ENCODE data around the gene TTLL9. TPM values are rescaled to one million over a fixed set of nuclear protein-coding genes. Genes with fewer than 3 reads are reported as not detected.

The TTLL9 gene
- total and polyA plus RNA-seq, 2 donors (not counting 1 experiment from before 2014, with no cell fraction given): 0.74 to 0.76 TPM

DNA sequence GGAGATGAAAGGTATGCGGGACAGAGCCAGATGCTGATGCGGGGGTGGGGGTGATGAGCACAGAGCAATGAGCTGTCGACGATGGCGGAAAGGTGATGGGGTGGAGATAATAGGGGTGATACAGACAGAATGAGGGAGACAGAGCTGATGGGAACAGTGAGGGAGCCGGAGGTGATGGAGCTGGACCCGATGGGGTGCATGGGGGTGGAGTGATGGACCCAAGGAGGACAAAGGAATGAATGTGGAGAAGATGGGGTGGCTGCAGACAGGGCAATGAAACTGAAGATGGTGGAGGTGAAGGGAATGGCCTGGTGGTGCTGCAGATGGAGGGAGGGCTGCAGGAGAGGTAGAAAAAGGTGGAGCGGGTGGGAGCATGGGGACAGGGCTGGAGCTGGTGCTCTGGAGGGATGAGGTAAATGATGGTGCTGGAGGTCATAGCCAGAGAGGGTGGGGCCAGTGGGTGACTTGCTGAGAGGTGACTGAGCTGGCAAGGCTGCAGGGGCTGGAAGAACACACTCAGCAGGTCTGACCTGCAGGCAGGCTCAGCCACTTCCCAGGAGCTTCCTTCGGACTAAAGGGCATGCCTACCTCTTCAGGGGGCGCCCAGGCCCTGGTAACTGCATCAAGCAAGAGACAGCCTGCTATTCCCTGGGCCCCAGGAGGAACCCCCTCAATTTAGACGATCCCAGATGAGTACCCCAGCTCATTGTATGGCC, 19.0 kb upstream of the TTLL9 start:
- Histone ChIP-seq H4K20me1 (ENCODE audit: control insufficient read depth, insufficient read depth, low read length, poor library complexity, severe bottlenecking) (no peaks in the 10 kb centered on the region), H3K9ac (ENCODE audit: low read length) (no peak overlapping the region), H3K9me3 (ENCODE audit: control extremely low read depth in 1 of 3, control insufficient read depth in 2 of 3, insufficient read depth in 1 of 3, low read length in 2 of 3) (no peaks in the 10 kb centered on the region), H3K36me3 (replicated peaks in 1 of 2; ENCODE audit: control extremely low read depth in 1 of 2, control insufficient read depth in 1 of 2, extremely low read depth in 1 of 2, insufficient read depth in 2 of 2, low read length in 1 of 2) (no peaks in the 10 kb centered on the region), H3K4me2 (replicated peaks; ENCODE audit: low read depth, low read length, poor library complexity, severe bottlenecking) (no peak overlapping the region), H3K79me2 (ENCODE audit: control insufficient read depth, insufficient read depth, low read length) (no peaks in the 10 kb centered on the region), H3K4me3 (ENCODE audit: control extremely low read depth in 1 of 5, extremely low read depth in 1 of 5, insufficient read depth in 1 of 5, low read depth in 2 of 5, low read length in 4 of 5) (no peak overlapping the region), H3K4me1 (ENCODE audit: control insufficient read depth in 2 of 2, insufficient read depth in 2 of 2, low read length in 2 of 2) (no peaks in the 10 kb centered on the region), H3K27me3 (replicated peaks in 1 of 4; ENCODE audit: control extremely low read depth in 1 of 4, control insufficient read depth in 3 of 4, insufficient read depth in 4 of 4, low read length in 3 of 4) (peaks cover 0 to 24% (median 2%) of the 10 kb centered on the region in 4 experiments), H2AFZ (ENCODE audit: insufficient read depth, low read depth, low read length, poor library complexity, severe bottlenecking) (no peak overlapping the region), H3K27ac (ENCODE audit: low read length in 2 of 2) (no peak overlapping the region)
- Mint-ChIP-seq H3K27ac (no peak overlapping the region), H3K4me1 (no peaks in the 10 kb centered on the region), H3K9me3 (ENCODE audit: insufficient read depth) (no peaks in the 10 kb centered on the region), H3K4me3 (no peak overlapping the region), H3K27me3 (peaks cover 23% of the 10 kb centered on the region)
- intact Hi-C loops (cut with micrococcal nuclease): loop anchor here (5.0 kb wide), 1 partner anchor 166 kb away; no protein-coding TSS in a partner anchor
- DNase-seq (no peak), ATAC-seq (ENCODE audit: low read depth) (no peak)
- CTCF ChIA-PET: interaction anchor here (0.6 to 8.7 kb wide), 15 partner anchors 14 to 240 kb away, joined by 3 to 187 read pairs (median 9); partner anchors contain the start of gene PDRG1
- POLR2A ChIA-PET: interaction anchor here (0.7 kb wide), 1 partner anchor 100 kb away, joined by 3 read pairs; the partner anchor contains the start of gene PDRG1
- 92% methylated on average over 10 of the region's 11 CpGs for WGBS (ENCODE audit: insufficient coverage)
- TF ChIP-seq, protein P1, sequence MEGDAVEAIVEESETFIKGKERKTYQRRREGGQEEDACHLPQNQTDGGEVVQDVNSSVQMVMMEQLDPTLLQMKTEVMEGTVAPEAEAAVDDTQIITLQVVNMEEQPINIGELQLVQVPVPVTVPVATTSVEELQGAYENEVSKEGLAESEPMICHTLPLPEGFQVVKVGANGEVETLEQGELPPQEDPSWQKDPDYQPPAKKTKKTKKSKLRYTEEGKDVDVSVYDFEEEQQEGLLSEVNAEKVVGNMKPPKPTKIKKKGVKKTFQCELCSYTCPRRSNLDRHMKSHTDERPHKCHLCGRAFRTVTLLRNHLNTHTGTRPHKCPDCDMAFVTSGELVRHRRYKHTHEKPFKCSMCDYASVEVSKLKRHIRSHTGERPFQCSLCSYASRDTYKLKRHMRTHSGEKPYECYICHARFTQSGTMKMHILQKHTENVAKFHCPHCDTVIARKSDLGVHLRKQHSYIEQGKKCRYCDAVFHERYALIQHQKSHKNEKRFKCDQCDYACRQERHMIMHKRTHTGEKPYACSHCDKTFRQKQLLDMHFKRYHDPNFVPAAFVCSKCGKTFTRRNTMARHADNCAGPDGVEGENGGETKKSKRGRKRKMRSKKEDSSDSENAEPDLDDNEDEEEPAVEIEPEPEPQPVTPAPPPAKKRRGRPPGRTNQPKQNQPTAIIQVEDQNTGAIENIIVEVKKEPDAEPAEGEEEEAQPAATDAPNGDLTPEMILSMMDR (IDR thresholded peaks at IDR 0.05): no peak
- TF ChIP-seq EZH2 (IDR thresholded peaks at IDR 0.05; ENCODE audit: borderline replicate concordance, insufficient read depth, low read depth, low read length, poor library complexity, severe bottlenecking): no peak

DNA sequence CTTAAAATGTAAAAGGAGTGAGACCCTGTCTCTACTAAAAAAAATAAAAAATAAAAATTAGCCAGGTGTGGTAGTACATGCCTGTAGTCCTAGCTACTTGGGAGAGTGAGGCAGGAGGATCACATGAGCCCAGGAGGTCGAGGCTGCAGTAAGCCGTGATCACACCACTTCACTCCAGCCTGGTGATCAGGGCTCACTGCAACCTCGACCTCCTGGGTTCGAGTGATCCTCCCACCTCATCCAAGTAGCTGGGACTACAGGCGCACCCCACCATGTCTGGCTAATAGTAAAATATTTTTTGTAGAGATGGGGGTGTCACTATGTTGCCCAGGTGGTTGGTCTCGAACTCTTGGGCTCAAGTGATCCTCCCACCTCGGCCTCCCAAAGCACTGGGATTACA, 17.0 kb upstream of the TTLL9 start:
- H2AFZ ChIP-seq (ENCODE audit: insufficient read depth, low read depth, low read length, poor library complexity, severe bottlenecking): no peak overlapping the region
- ATAC-seq (ENCODE audit: low read depth) (no peak), DNase-seq (no peak)
- intact Hi-C loops (cut with micrococcal nuclease): loop anchor here (2.0 to 5.0 kb wide), 2 partner anchors 25 to 164 kb away; no protein-coding TSS in a partner anchor
- no peaks in the 10 kb centered on the region for H3K79me2 ChIP-seq (ENCODE audit: control insufficient read depth, insufficient read depth, low read length)
- peaks cover 0 to 24% (median 2%) of the 10 kb centered on the region in 4 experiments for H3K27me3 ChIP-seq (replicated peaks in 1 of 4; ENCODE audit: control extremely low read depth in 1 of 4, control insufficient read depth in 3 of 4, insufficient read depth in 4 of 4, low read length in 3 of 4)
- no peak overlapping the region for H3K27ac ChIP-seq (ENCODE audit: low read length in 2 of 2)
- H3K4me2 ChIP-seq (replicated peaks; ENCODE audit: low read depth, low read length, poor library complexity, severe bottlenecking): no peak overlapping the region
- no peak overlapping the region for H3K4me3 ChIP-seq (ENCODE audit: control extremely low read depth in 1 of 5, extremely low read depth in 1 of 5, insufficient read depth in 1 of 5, low read depth in 2 of 5, low read length in 4 of 5)
- TF ChIP-seq EZH2 (IDR thresholded peaks at IDR 0.05; ENCODE audit: borderline replicate concordance, insufficient read depth, low read depth, low read length, poor library complexity, severe bottlenecking): no peak
- TF ChIP-seq, protein P1 (IDR thresholded peaks at IDR 0.05): no peak
- peaks cover 5 to 6% of the 10 kb centered on the region in 2 donors for H3K4me1 ChIP-seq (ENCODE audit: control insufficient read depth in 2 of 2, insufficient read depth in 2 of 2, low read length in 2 of 2)
- 87% methylated on average over 2 of the region's 7 CpGs for WGBS (ENCODE audit: insufficient coverage)
- ChIA-PET CTCF (interaction anchor here (1.1 to 8.7 kb wide), 23 partner anchors 12 to 243 kb away, joined by 3 to 187 read pairs (median 6); partner anchors contain the start of gene PDRG1), POLR2A (interaction anchor here (1.3 kb wide), 1 partner anchor 98 kb away, joined by 5 read pairs; the partner anchor contains the start of gene PDRG1)
- H4K20me1 ChIP-seq (ENCODE audit: control insufficient read depth, insufficient read depth, low read length, poor library complexity, severe bottlenecking): no peaks in the 10 kb centered on the region
- no peaks in the 10 kb centered on the region for H3K36me3 ChIP-seq (replicated peaks in 1 of 2; ENCODE audit: control extremely low read depth in 1 of 2, control insufficient read depth in 1 of 2, extremely low read depth in 1 of 2, insufficient read depth in 2 of 2, low read length in 1 of 2)
- Mint-ChIP-seq H3K4me1 (peaks cover 7% of the 10 kb centered on the region), H3K27ac (no peak overlapping the region), H3K4me3 (no peak overlapping the region), H3K9me3 (ENCODE audit: insufficient read depth) (no peaks in the 10 kb centered on the region), H3K27me3 (peaks cover 23% of the 10 kb centered on the region)
- no peak overlapping the region for H3K9ac ChIP-seq (ENCODE audit: low read length)
- H3K9me3 ChIP-seq (ENCODE audit: control extremely low read depth in 1 of 3, control insufficient read depth in 2 of 3, insufficient read depth in 1 of 3, low read length in 2 of 3): no peaks in the 10 kb centered on the region

Measured in B cell (primary cell).